ENCODE data around the gene ATP2B2. TPM values are rescaled to one million over a fixed set of nuclear protein-coding genes. Genes with fewer than 3 reads are reported as not detected.

Gene ATP2B2
- total RNA-seq, 2 donors from 2014 or later: 0.07 to 0.11 TPM

- Histone ChIP-seq H3K27me3 (no peaks in the 10 kb centered on the region), H3K36me3 (no peaks in the 10 kb centered on the region), H3K9me3 (no peaks in the 10 kb centered on the region), H3K9ac (ENCODE audit: low read depth in 2 of 2, low read length in 2 of 2) (no peak overlapping the region), H3K27ac (no peak overlapping the region), H3K4me1 (no peaks in the 10 kb centered on the region), H3K4me3 (no peak overlapping the region)
- intact Hi-C loops (cut with DNase I): no loop called here
- no peak for TF ChIP-seq CTCF (IDR thresholded peaks at IDR 0.05)
- DNase-seq: no peak
Observed at GRCh38 chr3:10551821-10552630, 46.6 kb upstream of the ATP2B2 start.

- H3K27me3 ChIP-seq: no peaks in the 10 kb centered on the region
- DNase-seq: no peak
- intact Hi-C loops (cut with DNase I): no loop called here
- no peaks in the 10 kb centered on the region for H3K36me3 ChIP-seq
- H3K4me1 ChIP-seq: no peaks in the 10 kb centered on the region
- no peak overlapping the region for H3K27ac ChIP-seq
- H3K9ac ChIP-seq (ENCODE audit: low read depth in 2 of 2, low read length in 2 of 2): no peak overlapping the region
- H3K4me3 ChIP-seq: no peak overlapping the region
- H3K9me3 ChIP-seq: no peaks in the 10 kb centered on the region
- no peak for TF ChIP-seq CTCF (IDR thresholded peaks at IDR 0.05)
Observed at GRCh38 chr3:10551139-10551538, 45.8 kb upstream of the ATP2B2 start.

- Histone ChIP-seq H3K27ac (no peak overlapping the region), H3K9me3 (no peaks in the 10 kb centered on the region), H3K4me3 (no peak overlapping the region), H3K9ac (ENCODE audit: low read depth in 2 of 2, low read length in 2 of 2) (no peak overlapping the region), H3K27me3 (no peaks in the 10 kb centered on the region), H3K36me3 (no peaks in the 10 kb centered on the region), H3K4me1 (no peaks in the 10 kb centered on the region)
- no peak for DNase-seq
- intact Hi-C loops (cut with DNase I): no loop called here
- TF ChIP-seq CTCF (IDR thresholded peaks at IDR 0.05): no peak
Observed at GRCh38 chr3:10550705-10551104, 45.3 kb upstream of the ATP2B2 start.

GRCh38 chr3:10549617-10550230 is 44.3 kb upstream of the ATP2B2 start:
- intact Hi-C loops (cut with DNase I): no loop called here
- Histone ChIP-seq H3K27ac (no peak overlapping the region), H3K27me3 (no peaks in the 10 kb centered on the region), H3K9ac (ENCODE audit: low read depth in 2 of 2, low read length in 2 of 2) (no peak overlapping the region), H3K4me1 (no peaks in the 10 kb centered on the region), H3K4me3 (no peak overlapping the region), H3K36me3 (no peaks in the 10 kb centered on the region), H3K9me3 (no peaks in the 10 kb centered on the region)
- TF ChIP-seq CTCF (IDR thresholded peaks at IDR 0.05): no peak
- DNase-seq: no peak

DNA sequence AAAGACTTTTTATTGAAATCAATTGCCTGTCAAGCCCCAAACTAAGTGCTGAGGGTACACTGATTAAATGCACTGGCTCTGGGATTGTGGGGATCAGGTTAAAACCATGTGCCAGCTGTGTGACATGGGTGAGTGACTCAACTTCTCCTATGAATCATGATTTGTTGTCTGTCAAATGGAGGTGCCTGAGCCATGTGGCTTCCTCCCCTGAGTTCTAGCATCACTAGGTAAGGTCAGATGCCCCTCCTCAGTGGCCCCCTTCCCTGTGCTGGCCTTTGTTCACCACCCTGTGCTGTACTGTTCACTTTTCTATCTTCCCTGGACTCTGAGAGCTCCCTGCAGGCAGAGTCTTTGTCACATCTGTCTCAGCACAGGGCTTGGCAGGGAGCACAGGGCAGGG is 43.6 kb upstream of the ATP2B2 start:
- Histone ChIP-seq H3K9ac (ENCODE audit: low read depth in 2 of 2, low read length in 2 of 2) (no peak overlapping the region), H3K27me3 (no peaks in the 10 kb centered on the region), H3K36me3 (no peaks in the 10 kb centered on the region), H3K9me3 (no peaks in the 10 kb centered on the region), H3K4me3 (no peak overlapping the region), H3K27ac (no peak overlapping the region), H3K4me1 (no peaks in the 10 kb centered on the region)
- DNase-seq: no peak
- TF ChIP-seq CTCF (IDR thresholded peaks at IDR 0.05): no peak
- intact Hi-C loops (cut with DNase I): no loop called here
